Measurements from ENCODE around the gene THSD4. TPM values are rescaled to one million over a fixed set of nuclear protein-coding genes. Genes with fewer than 3 reads are reported as not detected.

THSD4 gene
- total RNA-seq, 1 experiment from 2014 or later = 36.3 TPM

DNA sequence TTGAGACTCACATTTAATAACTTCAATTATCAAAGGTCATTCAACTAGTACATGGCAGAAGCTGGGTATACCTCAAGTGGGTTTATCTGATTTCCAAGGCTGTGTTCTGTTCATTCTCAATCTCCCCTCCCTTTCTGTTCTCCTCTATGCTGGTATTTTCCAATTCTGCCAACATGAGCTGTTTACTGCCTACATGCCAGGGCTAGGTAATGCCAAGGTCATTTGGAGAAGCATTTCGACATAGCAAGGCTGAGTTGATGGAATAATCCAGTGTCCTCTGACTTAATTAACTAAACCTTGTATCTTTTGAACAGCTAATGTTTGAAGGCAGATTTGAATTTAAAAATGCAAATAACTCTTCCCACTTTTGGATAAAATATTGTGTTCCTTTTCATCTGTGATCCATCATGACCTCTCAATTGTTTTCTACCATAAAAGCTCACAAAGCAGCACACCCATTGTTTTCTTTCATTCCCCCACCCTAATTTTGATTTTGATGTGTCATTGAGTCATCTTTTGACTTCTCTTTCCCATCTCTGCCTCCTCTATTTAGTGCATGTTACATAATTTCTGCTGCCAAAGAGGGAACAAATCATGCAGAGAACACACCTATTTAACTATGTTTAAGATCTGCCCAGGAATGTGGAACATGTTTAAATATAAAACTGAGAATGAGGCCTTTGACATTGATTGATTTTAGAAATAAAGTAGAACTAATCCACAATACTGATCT, 386.2 kb downstream of the THSD4 start:
- no peaks in the 10 kb centered on the region for H3K27me3 Mint-ChIP-seq (ENCODE audit: insufficient read depth, unreplicated experiment)
- H3K9me3 Mint-ChIP-seq (ENCODE audit: unreplicated experiment) = peaks cover 8% of the 10 kb centered on the region
- no peak overlapping the region for H3K27ac Mint-ChIP-seq (ENCODE audit: low read depth, unreplicated experiment)
- CTCF ChIA-PET = interaction anchor here (0.6 to 1.3 kb wide), 4 partner anchors 10 to 521 kb away, joined by 3 read pairs; no protein-coding TSS in a partner anchor
- peaks cover 15% of the 10 kb centered on the region for H3K4me1 Mint-ChIP-seq (ENCODE audit: insufficient read depth, unreplicated experiment)
- DNase-seq (ENCODE audit: unreplicated experiment) = peak; percentile 28
- intact Hi-C loops (cut with micrococcal nuclease) = no loop called here
- no peaks in the 10 kb centered on the region for H3K36me3 Mint-ChIP-seq (ENCODE audit: insufficient read depth, unreplicated experiment)
- POLR2A ChIA-PET = interaction anchor here (0.6 to 1.1 kb wide), 6 partner anchors 10 to 54 kb away, joined by 3 to 6 read pairs (median 4); no protein-coding TSS in a partner anchor
- H3K4me3 Mint-ChIP-seq (ENCODE audit: unreplicated experiment) = no peak overlapping the region
- no TSS peak for BruUV-seq (replicated peaks)
- TF ChIP-seq, protein P1, sequence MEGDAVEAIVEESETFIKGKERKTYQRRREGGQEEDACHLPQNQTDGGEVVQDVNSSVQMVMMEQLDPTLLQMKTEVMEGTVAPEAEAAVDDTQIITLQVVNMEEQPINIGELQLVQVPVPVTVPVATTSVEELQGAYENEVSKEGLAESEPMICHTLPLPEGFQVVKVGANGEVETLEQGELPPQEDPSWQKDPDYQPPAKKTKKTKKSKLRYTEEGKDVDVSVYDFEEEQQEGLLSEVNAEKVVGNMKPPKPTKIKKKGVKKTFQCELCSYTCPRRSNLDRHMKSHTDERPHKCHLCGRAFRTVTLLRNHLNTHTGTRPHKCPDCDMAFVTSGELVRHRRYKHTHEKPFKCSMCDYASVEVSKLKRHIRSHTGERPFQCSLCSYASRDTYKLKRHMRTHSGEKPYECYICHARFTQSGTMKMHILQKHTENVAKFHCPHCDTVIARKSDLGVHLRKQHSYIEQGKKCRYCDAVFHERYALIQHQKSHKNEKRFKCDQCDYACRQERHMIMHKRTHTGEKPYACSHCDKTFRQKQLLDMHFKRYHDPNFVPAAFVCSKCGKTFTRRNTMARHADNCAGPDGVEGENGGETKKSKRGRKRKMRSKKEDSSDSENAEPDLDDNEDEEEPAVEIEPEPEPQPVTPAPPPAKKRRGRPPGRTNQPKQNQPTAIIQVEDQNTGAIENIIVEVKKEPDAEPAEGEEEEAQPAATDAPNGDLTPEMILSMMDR (IDR thresholded peaks at IDR 0.05; ENCODE audit: unreplicated experiment) = no peak

DNA sequence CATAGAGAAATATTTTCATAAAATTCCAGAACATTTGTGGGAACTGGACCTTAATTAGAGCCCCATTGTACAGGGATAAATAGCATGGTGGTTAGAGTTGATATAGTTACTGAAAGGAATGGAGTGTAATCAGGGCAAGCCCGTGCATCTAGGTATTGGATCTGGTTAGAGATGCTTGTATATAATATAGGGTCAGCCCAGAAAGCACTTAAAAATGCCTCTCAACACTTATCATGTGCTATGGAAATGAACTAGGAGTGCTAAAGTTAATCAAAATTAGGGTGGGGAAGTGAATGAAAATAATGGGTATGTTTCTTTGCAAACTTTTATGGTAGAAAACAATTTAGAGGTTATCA, 386.8 kb downstream of the THSD4 start:
- Mint-ChIP-seq H3K27me3 (ENCODE audit: insufficient read depth, unreplicated experiment) (no peaks in the 10 kb centered on the region), H3K4me1 (ENCODE audit: insufficient read depth, unreplicated experiment) (peaks cover 11% of the 10 kb centered on the region), H3K27ac (ENCODE audit: low read depth, unreplicated experiment) (no peak overlapping the region), H3K36me3 (ENCODE audit: insufficient read depth, unreplicated experiment) (no peaks in the 10 kb centered on the region), H3K9me3 (ENCODE audit: unreplicated experiment) (peaks cover 8% of the 10 kb centered on the region), H3K4me3 (ENCODE audit: unreplicated experiment) (no peak overlapping the region)
- ChIA-PET POLR2A (interaction anchor here (0.6 to 1.1 kb wide), 4 partner anchors 25 to 54 kb away, joined by 3 to 4 read pairs (median 3); no protein-coding TSS in a partner anchor), CTCF (no interaction called here)
- no peak for DNase-seq (ENCODE audit: unreplicated experiment)
- BruUV-seq (replicated peaks) = no TSS peak
- TF ChIP-seq, protein P1 (IDR thresholded peaks at IDR 0.05; ENCODE audit: unreplicated experiment) = no peak
- intact Hi-C loops (cut with micrococcal nuclease) = no loop called here

DNA sequence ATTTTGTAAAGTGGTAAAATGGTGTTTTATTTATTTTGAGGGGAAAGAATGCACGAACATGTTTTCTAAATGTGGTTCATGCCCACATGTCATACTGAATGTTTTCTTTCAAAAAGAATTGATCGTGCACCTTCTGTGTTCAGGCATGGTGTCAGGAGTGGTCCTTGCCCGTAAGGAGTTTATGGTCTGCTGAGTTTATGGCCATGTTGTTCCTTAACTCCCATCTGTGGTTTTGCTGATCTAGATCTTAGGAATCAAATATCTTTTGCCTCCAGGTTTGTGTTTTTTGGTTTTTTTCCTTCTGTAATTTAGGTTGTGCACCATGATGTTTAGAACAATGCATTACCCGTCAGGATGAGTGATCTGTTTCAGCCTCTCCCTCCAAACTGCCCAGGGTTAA, 390.7 kb downstream of the THSD4 start:
- TF ChIP-seq, protein P1 (IDR thresholded peaks at IDR 0.05; ENCODE audit: unreplicated experiment) = no peak
- Mint-ChIP-seq H3K4me1 (ENCODE audit: insufficient read depth, unreplicated experiment) (peaks cover 11% of the 10 kb centered on the region), H3K36me3 (ENCODE audit: insufficient read depth, unreplicated experiment) (no peaks in the 10 kb centered on the region), H3K27me3 (ENCODE audit: insufficient read depth, unreplicated experiment) (no peaks in the 10 kb centered on the region), H3K9me3 (ENCODE audit: unreplicated experiment) (no peaks in the 10 kb centered on the region), H3K27ac (ENCODE audit: low read depth, unreplicated experiment) (no peak overlapping the region), H3K4me3 (ENCODE audit: unreplicated experiment) (no peak overlapping the region)
- no peak for DNase-seq (ENCODE audit: unreplicated experiment)
- no TSS peak for BruUV-seq (replicated peaks)
- intact Hi-C loops (cut with micrococcal nuclease) = no loop called here
- ChIA-PET CTCF (no interaction called here), POLR2A (no interaction called here)

- no peak overlapping the region for H3K4me3 Mint-ChIP-seq (ENCODE audit: unreplicated experiment)
- H3K27ac Mint-ChIP-seq (ENCODE audit: low read depth, unreplicated experiment) = no peak overlapping the region
- ChIA-PET POLR2A (no interaction called here), CTCF (no interaction called here)
- no peaks in the 10 kb centered on the region for H3K9me3 Mint-ChIP-seq (ENCODE audit: unreplicated experiment)
- BruUV-seq (replicated peaks) = no TSS peak
- H3K4me1 Mint-ChIP-seq (ENCODE audit: insufficient read depth, unreplicated experiment) = peaks cover 4% of the 10 kb centered on the region
- intact Hi-C loops (cut with micrococcal nuclease) = no loop called here
- H3K36me3 Mint-ChIP-seq (ENCODE audit: insufficient read depth, unreplicated experiment) = no peaks in the 10 kb centered on the region
- H3K27me3 Mint-ChIP-seq (ENCODE audit: insufficient read depth, unreplicated experiment) = no peaks in the 10 kb centered on the region
- TF ChIP-seq, protein P1 (IDR thresholded peaks at IDR 0.05; ENCODE audit: unreplicated experiment) = no peak
- DNase-seq (ENCODE audit: unreplicated experiment) = no peak
Observed at GRCh38 chr15:71506946-71507345, 391.7 kb downstream of the THSD4 start.

All from MCF 10A (cell line).